ENCODE measurements around the gene HOXA5. TPM values are rescaled to one million over a fixed set of nuclear protein-coding genes. Genes with fewer than 3 reads are reported as not detected.

HOXA5 gene
- total RNA-seq, 6 experiments from 2014 or later, result 0.18 to 1.5 (median 0.65) TPM

- peaks cover 7 to 30% of the 10 kb centered on the region in 2 donors for H3K27me3 ChIP-seq
- no peaks in the 10 kb centered on the region for H3K36me3 ChIP-seq
- DNase-seq, result no peak
- TF ChIP-seq CTCF (IDR thresholded peaks at IDR 0.05) (no peak), POLR2A (IDR thresholded peaks at IDR 0.05) (no peak)
- intact Hi-C loops (cut with DNase I), result loop anchor here in 1 of 2 donors (10.0 kb wide), 1 partner anchor 74 kb away; the partner anchor contains the start of gene HOXA9
- H3K9me3 ChIP-seq, result no peaks in the 10 kb centered on the region
- H3K4me1 ChIP-seq, result no peaks in the 10 kb centered on the region
- no peak for ATAC-seq
- WGBS (ENCODE audit: insufficient coverage, low coverage, low lambda C conversion rate, missing lambda C conversion rate), result 4% methylated on average over 3 of the region's 3 CpGs
- no peak overlapping the region for H3K27ac ChIP-seq
- no peak overlapping the region for H3K4me3 ChIP-seq
Observed at GRCh38 chr7:27091105-27091504, 52.4 kb downstream of the HOXA5 start.

MicroRNAs within 50 kb of the gene (microRNA counts, 767-probe panel; counts per million panel counts)
- microRNA hsa-miR-196b-5p, result 237 counts per million

Small RNA genes within 50 kb of the gene (microRNA-seq; reads per million reads assigned to microRNA genes)
- 27.2 to 49.6 reads per million in 2 donors for gene MIR196B

Small RNA genes within 50 kb of the gene (small RNA-seq; reads per million reads assigned to genes)
- gene AC004080.5, result 0 reads per million in 2 experiments
- gene RF01977, result 0 reads per million in 2 experiments
- gene RF02140, result 0 reads per million in 2 experiments
- gene RF02141, result 0 reads per million in 2 experiments

Other genes starting within 250 kb of the HOXA5 start
- gene HOXA1, start 47.7 kb downstream of the HOXA5 start, total RNA-seq, result under 1 TPM in 5 of 6 experiments, not detected in 1; 0.09 to 0.31 (median 0.17) TPM
- gene HOXA2, start 41.0 kb downstream of the HOXA5 start, total RNA-seq, result under 1 TPM in 3 of 6 experiments, not detected in 3; 0.16 to 0.19 (median 0.17) TPM
- gene HOXA4, start 12.9 kb downstream of the HOXA5 start, total RNA-seq, result 1 to 10 TPM in 1 of 6 experiments, under 1 TPM in 4, not detected in 1; 0.55 to 1.6 (median 0.75) TPM
- gene HOXA6, start 4.1 kb upstream of the HOXA5 start, total RNA-seq, result not detected
- under 1 TPM in 4 of 6 experiments, not detected in 2; 0.17 to 0.26 (median 0.25) TPM for gene HOXA3, start 8.9 kb upstream of the HOXA5 start, total RNA-seq
- gene HOXA7, start 13.0 kb upstream of the HOXA5 start, total RNA-seq, result not detected
- gene HOXA9, start 21.9 kb upstream of the HOXA5 start, total RNA-seq, result under 1 TPM in 1 of 6 experiments, not detected in 5; 0.09 TPM
- not detected for gene HOXA10, start 30.6 kb upstream of the HOXA5 start, total RNA-seq
- not detected for gene HOXA11, start 41.6 kb upstream of the HOXA5 start, total RNA-seq
- not detected for gene HOXA13, start 56.4 kb upstream of the HOXA5 start, total RNA-seq
- not detected for gene EVX1, start 99.1 kb upstream of the HOXA5 start, total RNA-seq